Stimulated activated CD8-positive, alpha-beta memory T cell treated with anti-CD3 and anti-CD28 coated beads, Interleukin-4, amount 100 ng/mL, for 4 hours (primary cell): ENCODE measurements around the gene DISC1.
"Not testable (repeated sequence)": the region's sequence is repeated elsewhere in the genome, so short reads cannot be mapped to it uniquely, and the experiment has no call there.

Experiments used
- DNase-seq, 2 donors: peaks; one replicate each; pipeline ENCODE4 v3.0.0-alpha.2; 2020; ENCODE audit warnings: low read depth in 2 of 2, low spot score in 1 of 2

The DISC1 gene

GRCh38 chr1:231872461-231872910, 245.9 kb downstream of the DISC1 start:
- DNase-seq = no peak

DNA sequence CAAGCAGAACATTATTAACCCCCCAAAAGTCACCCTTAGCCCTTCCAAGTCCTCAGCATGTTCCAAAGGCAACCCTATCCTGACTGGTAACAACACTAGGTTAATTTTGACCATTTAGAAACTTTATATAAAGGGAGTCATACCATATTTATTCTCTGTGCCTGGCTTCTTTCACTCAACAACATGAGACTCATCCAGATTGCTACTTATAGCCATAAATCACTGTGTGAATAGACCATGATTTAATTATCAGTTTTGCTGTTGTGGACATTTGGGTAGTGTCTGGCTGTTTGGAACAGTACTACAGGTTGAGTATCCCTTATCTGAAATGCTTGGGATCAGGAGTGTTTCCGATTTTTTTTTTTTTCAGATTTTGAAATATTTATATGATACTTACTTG, 252.1 kb downstream of the DISC1 start:
- no peak for DNase-seq

- DNase-seq = no peak
These were observed 252.7 kb downstream of the DISC1 start for GRCh38 chr1:231879296-231879695.

DNA sequence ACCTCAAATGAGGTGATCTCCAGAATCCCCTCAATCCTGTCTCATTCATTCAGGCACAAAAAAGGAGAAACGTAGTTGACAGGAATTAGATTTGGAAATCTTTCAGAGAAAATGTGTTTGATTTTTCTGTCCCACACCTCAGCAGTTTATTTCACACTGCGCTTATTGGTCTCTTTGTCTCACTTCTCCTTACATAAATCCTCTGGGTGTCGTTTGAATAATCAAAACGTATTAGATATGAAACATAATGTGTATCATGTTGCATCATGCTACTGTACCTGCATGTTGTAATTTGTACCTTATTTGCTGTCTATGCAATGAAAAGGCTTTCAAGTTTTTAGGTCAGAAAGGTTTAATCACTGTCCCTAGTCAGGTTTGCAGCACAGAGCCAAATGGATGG, 255.7 kb downstream of the DISC1 start:
- no peak for DNase-seq

DNA sequence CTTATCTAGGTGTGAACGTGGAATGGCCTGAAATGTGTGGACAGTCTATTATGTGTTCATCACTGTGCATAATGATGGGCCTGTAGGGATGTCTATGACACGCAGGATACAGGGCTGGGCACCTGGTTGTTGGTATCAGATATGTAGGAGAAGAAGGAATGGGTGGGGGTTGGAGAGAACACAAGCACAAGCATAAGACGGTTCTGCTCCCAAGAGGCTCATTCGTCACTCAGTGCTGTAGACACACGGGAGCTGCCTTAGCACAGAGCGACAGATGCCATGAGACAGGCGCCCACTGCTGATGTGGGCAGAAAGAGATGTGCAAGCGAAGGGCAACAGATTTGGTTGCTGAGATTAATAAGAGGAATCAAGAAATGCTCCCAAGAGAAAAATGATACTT, 256.2 kb downstream of the DISC1 start:
- no peak for DNase-seq

DNA sequence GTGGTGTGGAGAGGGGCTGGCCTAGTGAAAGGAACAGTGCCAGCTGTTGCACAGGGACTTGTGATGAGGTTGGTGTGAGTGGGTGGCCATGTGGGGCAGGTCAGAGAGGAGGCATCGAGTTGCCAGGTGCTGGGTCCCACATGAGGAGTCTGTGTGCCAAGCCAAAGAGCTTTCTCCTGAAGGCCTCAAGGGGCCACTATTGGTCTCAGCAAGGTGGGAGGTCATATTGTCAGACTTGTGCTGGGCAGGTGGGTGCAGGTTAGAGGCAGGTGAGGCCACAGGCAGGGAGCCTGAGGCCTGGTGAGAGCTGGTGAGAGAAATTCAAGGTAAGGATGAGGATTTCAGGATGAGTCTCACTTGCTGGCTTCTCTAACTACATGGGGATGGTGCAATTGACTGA, 256.8 kb downstream of the DISC1 start:
- DNase-seq = no peak

DNA sequence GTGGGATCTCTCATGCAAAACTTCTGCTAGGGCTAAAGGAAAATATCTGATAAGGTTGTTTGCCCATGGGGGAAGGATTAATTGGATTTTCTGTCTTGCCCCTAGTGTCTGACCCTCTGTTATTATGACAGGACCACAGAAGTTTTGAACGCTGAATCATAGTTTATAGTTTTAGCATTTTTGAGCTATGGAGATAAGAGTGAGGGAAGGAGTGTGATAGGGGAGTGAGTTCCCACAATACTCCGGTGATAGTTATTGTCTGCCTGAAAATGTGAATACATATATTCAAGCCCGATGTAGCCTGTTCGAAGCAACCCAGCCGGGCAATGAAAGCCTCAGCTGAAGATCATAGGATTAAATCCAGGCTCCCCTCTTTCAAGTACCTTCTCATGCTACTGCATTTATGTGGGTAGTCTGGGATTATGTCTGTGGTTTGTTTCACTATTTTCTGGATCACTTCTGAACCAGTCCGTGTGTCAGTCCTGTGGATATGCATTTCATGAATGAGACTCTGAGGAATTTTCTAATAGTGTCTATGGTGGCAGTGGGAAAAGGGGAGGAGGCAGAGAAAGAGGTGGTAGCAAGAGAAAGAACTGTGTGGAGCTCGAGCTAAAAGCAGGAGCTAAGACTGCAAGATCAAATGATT, 258.7 kb downstream of the DISC1 start:
- no peak for DNase-seq

DNA sequence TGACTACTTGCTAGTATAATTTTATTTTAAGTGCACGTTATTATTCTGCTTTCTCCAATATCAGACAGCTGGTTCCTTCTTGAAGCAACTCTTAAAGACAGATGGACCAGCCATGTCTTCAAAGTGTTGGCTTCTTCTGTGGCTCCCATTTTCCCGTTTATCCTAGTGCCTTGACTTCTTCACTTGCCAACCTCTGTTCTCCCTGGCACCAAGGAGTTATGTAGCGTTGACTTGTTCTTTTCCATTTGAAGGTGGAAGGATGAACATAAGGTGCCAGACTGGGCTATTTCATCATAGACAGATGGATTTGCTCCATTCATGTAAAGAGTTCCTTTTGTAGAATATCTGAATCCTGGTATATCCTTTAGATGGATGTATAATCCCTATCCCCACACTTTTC, 260.6 kb downstream of the DISC1 start:
- DNase-seq = no peak

- DNase-seq = no peak
These were observed 261.3 kb downstream of the DISC1 start for GRCh38 chr1:231887866-231888265.

GRCh38 chr1:231890791-231891190, 264.2 kb downstream of the DISC1 start:
- DNase-seq = no peak

- DNase-seq = no peak
These were observed 267.0 kb downstream of the DISC1 start for GRCh38 chr1:231893400-231894102.

DNA sequence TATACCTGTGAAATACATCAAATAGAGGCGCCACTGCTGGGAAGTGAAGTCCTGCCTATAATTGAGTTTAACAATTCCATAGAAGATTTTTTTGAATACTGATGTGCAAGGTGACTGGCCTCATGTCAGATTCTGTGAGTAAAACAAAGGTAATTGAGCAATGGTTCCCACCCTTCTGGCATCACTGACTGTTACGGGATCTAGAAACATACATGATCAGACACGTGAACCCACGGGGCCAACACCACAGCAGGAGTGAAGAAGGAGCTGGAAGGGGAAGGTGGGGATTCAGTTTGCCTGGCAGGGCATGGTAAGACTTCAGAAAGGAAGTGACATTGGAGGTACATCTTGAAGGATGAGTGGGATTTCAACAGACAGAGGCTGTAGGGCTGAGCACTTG, 270.2 kb downstream of the DISC1 start:
- DNase-seq = no peak

- DNase-seq = no peak
These were observed 272.5 kb downstream of the DISC1 start for GRCh38 chr1:231899046-231899445.

- DNase-seq = no peak
These were observed 273.3 kb downstream of the DISC1 start for GRCh38 chr1:231899713-231900435.

- DNase-seq = no peak
These were observed 277.0 kb downstream of the DISC1 start for GRCh38 chr1:231903586-231904081.

DNA sequence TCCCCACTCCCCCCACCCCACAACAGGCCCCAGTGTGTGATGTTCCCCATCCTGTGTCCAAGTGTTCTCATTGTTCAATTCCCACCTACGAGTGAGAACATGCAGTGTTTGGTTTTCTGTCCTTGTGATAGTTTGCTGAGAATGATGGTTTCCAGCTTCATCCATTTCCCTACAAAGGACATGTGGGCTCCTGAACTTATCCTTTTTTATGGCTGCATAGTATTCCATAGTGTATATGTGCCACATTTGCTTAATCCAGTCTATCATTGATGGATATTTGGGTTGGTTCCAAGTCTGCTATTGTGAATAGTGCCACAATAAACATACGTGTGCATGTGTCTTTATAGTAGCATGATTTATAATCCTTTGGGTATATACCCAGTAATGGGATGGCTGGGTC, 280.7 kb downstream of the DISC1 start:
- DNase-seq = not testable (repeated sequence)

GRCh38 chr1:231913493-231913892, 286.9 kb downstream of the DISC1 start:
- DNase-seq = no peak

DNA sequence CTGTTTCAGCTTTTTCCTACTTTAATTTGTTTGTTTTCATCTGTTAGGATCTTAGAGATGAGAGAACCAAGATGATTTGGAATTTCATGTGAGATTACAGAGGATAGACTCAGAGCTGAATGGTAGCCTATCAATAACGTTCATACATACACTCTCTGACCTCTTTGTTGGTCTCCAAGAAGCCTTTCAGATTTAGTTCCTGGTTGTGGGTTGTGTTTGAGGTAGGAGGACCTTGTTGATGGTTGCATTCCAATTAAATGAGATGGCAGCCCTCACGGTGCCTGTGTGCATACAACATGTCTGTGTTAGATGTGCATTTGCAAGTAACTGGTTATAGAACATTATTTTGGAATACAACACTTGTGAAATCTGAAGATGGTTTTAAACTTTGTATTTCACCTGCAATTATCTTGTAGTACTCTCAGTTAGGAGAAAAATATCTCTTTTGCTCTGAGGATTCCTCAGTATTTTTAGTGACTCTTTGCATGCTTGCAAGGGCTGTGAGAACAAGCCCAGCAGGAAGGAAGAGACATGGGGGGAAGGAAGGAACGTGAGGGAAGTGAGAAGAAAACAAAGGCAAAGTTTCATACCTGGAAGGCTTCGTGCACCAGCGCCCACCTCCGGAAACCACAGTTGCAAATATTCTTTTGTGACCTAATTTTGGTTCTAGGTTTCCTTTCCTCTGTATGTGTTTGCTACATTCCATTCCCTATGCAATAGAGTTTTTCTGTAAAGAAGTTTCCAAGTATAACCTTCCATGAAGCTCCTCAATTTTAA, 291.8 kb downstream of the DISC1 start:
- DNase-seq = no peak

GRCh38 chr1:231919239-231919885, 292.8 kb downstream of the DISC1 start:
- no peak for DNase-seq

DNA sequence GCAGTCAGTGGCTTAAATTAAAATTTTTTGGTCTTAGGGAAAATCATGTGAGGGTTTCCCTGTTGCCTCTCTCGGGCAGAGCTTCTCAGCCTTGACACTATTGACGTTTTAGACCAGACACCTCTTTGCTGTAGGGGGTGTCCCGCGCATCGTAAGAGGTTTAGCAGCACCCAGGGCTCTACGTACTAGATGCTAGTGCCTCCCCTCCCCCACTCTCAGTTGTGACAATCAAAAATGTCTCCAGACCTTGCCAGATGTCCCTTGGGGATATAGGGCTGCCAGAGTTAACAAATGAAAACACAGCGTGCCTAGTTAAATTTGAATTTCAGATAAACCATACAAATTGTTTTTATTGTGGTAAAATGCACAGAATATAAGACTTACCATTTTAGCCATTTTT, 293.3 kb downstream of the DISC1 start:
- no peak for DNase-seq
